ENCODE results near the gene PPM1N. TPM values are rescaled to one million over a fixed set of nuclear protein-coding genes. Genes with fewer than 3 reads are reported as not detected.

PPM1N gene
- total and polyA plus RNA-seq, 2 of the 13 experiments (the other 11 are each of a cell fraction or from before 2014, with no cell fraction given) = 0.31 to 1.8 TPM

GRCh38 chr19:45496349-45496953 lies 1.8 kb upstream of the PPM1N start (continued):
- TF ChIP-seq ZBTB49 (CRISPR knock-in tag; IDR thresholded peaks at IDR 0.05; ENCODE audit: borderline replicate concordance) (0 out of 2 replicates have a peak, but pooled peaks have one; percentile 51), IKZF5 (CRISPR knock-in tag; IDR thresholded peaks at IDR 0.05) (peak; percentile 76; the same call in 1 of the 2 replicates), NR0B2 (CRISPR knock-in tag; IDR thresholded peaks at IDR 0.05) (0 out of 2 replicates have a peak, but pooled peaks have one; percentile 71), ZBTB7A (CRISPR knock-in tag; IDR thresholded peaks at IDR 0.05) (0 out of 2 replicates have a peak, but pooled peaks have one; percentile 24), ZNF407 (CRISPR knock-in tag; IDR thresholded peaks at IDR 0.05; ENCODE audit: not compliant biosample characterization) (peak; percentile 70), KDM2A (CRISPR knock-in tag; IDR thresholded peaks at IDR 0.05; ENCODE audit: borderline replicate concordance, low read depth) (peak; percentile 77), ZBTB3 (CRISPR knock-in tag; IDR thresholded peaks at IDR 0.05; ENCODE audit: borderline replicate concordance, low read depth) (peak; percentile 17; the same call in 1 of the 2 replicates), ZNF530 (CRISPR knock-in tag; IDR thresholded peaks at IDR 0.05; ENCODE audit: low read depth) (no peak), DNMT3B (CRISPR knock-in tag; conservative IDR thresholded peaks at IDR 0.05) (peak; percentile 66; the same call in 1 of the 2 replicates), NBN (conservative IDR thresholded peaks at IDR 0.05) (no peak), ZFP90 (CRISPR knock-in tag; IDR thresholded peaks at IDR 0.05; ENCODE audit: borderline replicate concordance) (peak; percentile 80; the same call in 1 of the 2 replicates), ZNF512 (CRISPR knock-in tag; IDR thresholded peaks at IDR 0.05) (no peak), PITX1 (CRISPR knock-in tag; IDR thresholded peaks at IDR 0.05) (peak; percentile 42; the same call in 1 of the 2 replicates), BCL6 (CRISPR knock-in tag; IDR thresholded peaks at IDR 0.05) (peak; percentile 31; the same call in 1 of the 2 replicates)
